ENCODE measurements around the gene GINS1. TPM values are rescaled to one million over a fixed set of nuclear protein-coding genes. Genes with fewer than 3 reads are reported as not detected.

Gene GINS1
- total RNA-seq, 1 experiment from 2014 or later = 30.4 TPM

- DNase-seq (ENCODE audit: low read depth, low spot score) (no peak), ATAC-seq (no peak)
- peaks cover 0 to 4% of the 10 kb centered on the region in 2 experiments; a peak in 1 of 4 replicates for H3K4me1 ChIP-seq (ENCODE audit: control insufficient read depth in 1 of 2, insufficient read depth in 2 of 2, low read length in 2 of 2)
- H3K27ac ChIP-seq (ENCODE audit: low read depth, low read length) = no peak overlapping the region
- TF ChIP-seq EZH2 (IDR thresholded peaks at IDR 0.05) (no peak), YY1 (IDR thresholded peaks at IDR 0.05; ENCODE audit: extremely low read depth, insufficient replicate concordance, low read depth, low read length) (no peak), ZFX (IDR thresholded peaks at IDR 0.05) (no peak), ZBTB33 (IDR thresholded peaks at IDR 0.05; ENCODE audit: extremely low read depth, insufficient replicate concordance, low read length) (no peak), ELF1 (IDR thresholded peaks at IDR 0.05; ENCODE audit: borderline replicate concordance, low read depth) (no peak), MAX (IDR thresholded peaks at IDR 0.05) (no peak), ZNF274 (IDR thresholded peaks at IDR 0.05; ENCODE audit: low read depth, low read length) (no peak), EZH2phosphoT487 (IDR thresholded peaks at IDR 0.05; ENCODE audit: borderline replicate concordance) (no peak), POLR2A (IDR thresholded peaks at IDR 0.05; ENCODE audit: borderline replicate concordance, extremely low read depth, insufficient read depth, insufficient read length) (no peak), POLR2AphosphoS5 (IDR thresholded peaks at IDR 0.05; ENCODE audit: low read depth, low read length) (no peak), CBX3 (IDR thresholded peaks at IDR 0.05; ENCODE audit: low read depth) (no peak)
- intact Hi-C loops (cut with micrococcal nuclease) = no loop called here
- H3K36me3 ChIP-seq (ENCODE audit: control insufficient read depth in 1 of 2, insufficient read depth in 2 of 2, low read length in 2 of 2) = no peaks in the 10 kb centered on the region
- H3K4me2 ChIP-seq (ENCODE audit: low read length) = no peak overlapping the region
- no peaks in the 10 kb centered on the region for H4K20me1 ChIP-seq (ENCODE audit: insufficient read depth)
- H3K27me3 ChIP-seq (ENCODE audit: insufficient read depth, low read length) = no peaks in the 10 kb centered on the region
- H3K9me3 ChIP-seq (ENCODE audit: control insufficient read depth in 1 of 2, insufficient read depth in 1 of 2, low read depth in 1 of 2, low read length in 2 of 2) = no peaks in the 10 kb centered on the region
- H3K4me3 ChIP-seq (replicated peaks in 1 of 2; ENCODE audit: low read depth in 1 of 2, low read length in 2 of 2) = no peak overlapping the region
- no TSS peak for BruUV-seq (replicated peaks)
- POLR2A ChIA-PET = no interaction called here
- no peak overlapping the region for H2AFZ ChIP-seq (ENCODE audit: low read depth, low read length, poor library complexity, severe bottlenecking)
- no peak overlapping the region for H3K9ac ChIP-seq (ENCODE audit: low read length)
- CTCF ChIA-PET = no interaction called here
- no peaks in the 10 kb centered on the region for H3K9me2 ChIP-seq (ENCODE audit: insufficient read depth)
- RAD21 ChIA-PET (ENCODE audit: low non-redundant PET in 1 of 2, low total read pairs in 2 of 2, uncharacterized antibody in 2 of 2, unreplicated experiment in 2 of 2) = no interaction called here
- H3K79me2 ChIP-seq (ENCODE audit: insufficient read depth, low read length) = no peaks in the 10 kb centered on the region
These were observed 87.8 kb downstream of the GINS1 start for GRCh38 chr20:25495189-25495824.

All from HCT116 (cell line).